Mesendoderm (in vitro differentiated cells): ENCODE results near the gene PTH1R.

ENCODE experiments used
- DNase-seq: peaks from one replicate; pipeline ENCODE4 v3.0.0; 2013
- H2AK5ac ChIP-seq: 2 replicates; pipeline ENCODE4 v1.6.1; 2013; ENCODE audit warnings: low read length, inconsistent platforms
- H2BK120ac ChIP-seq: 2 replicates; pipeline ENCODE4 v1.6.1; 2013; ENCODE audit warnings: low read depth, mild to moderate bottlenecking, low read length, moderate library complexity, mixed read lengths
- H2BK15ac ChIP-seq: replicated peaks from 2 replicates; pipeline ENCODE4 v1.6.1; 2013; ENCODE audit warnings: low read depth, mild to moderate bottlenecking, moderate library complexity
- H2BK5ac ChIP-seq: 2 replicates; pipeline ENCODE4 v1.6.1; 2013; ENCODE audit warnings: low read length, inconsistent platforms
- H3K18ac ChIP-seq: 2 replicates; pipeline ENCODE4 v1.6.1; 2013; ENCODE audit warnings: mild to moderate bottlenecking, low read length, mixed read lengths
- H3K23ac ChIP-seq: one replicate; pipeline ENCODE4 v1.6.1; 2013; ENCODE audit warnings: low read length
- H3K27ac ChIP-seq: 2 replicates; pipeline ENCODE4 v1.5.1; 2013; ENCODE audit warnings: low read depth, mild to moderate bottlenecking, inconsistent platforms, low read length, moderate library complexity
- H3K27me3 ChIP-seq: 2 replicates; pipeline ENCODE4 v1.6.1; 2013; ENCODE audit warnings: low read length, control low read depth, mild to moderate bottlenecking, inconsistent platforms; ENCODE audit not compliant: insufficient read depth, poor library complexity
- H3K36me3 ChIP-seq: 2 replicates; pipeline ENCODE4 v1.6.1; 2013; ENCODE audit warnings: low read length, inconsistent platforms; ENCODE audit not compliant: control insufficient read depth, insufficient read depth
- H3K4ac ChIP-seq: one replicate; pipeline ENCODE4 v1.6.1; 2013; ENCODE audit warnings: low read depth, mild to moderate bottlenecking, low read length, moderate library complexity
- H3K4me1 ChIP-seq: 2 replicates; pipeline ENCODE4 v1.6.1; 2013; ENCODE audit warnings: low read depth, low read length, inconsistent platforms; ENCODE audit not compliant: control insufficient read depth
- H3K4me2 ChIP-seq: 2 replicates; pipeline ENCODE4 v1.6.1; 2013; ENCODE audit warnings: low read length
- H3K4me3 ChIP-seq: 2 replicates; pipeline ENCODE4 v1.5.1; 2013; ENCODE audit warnings: mild to moderate bottlenecking, low read length
- H3K56ac ChIP-seq: one replicate; pipeline ENCODE4 v1.6.1; 2013; ENCODE audit warnings: low read length
- H3K79me1 ChIP-seq: 2 replicates; pipeline ENCODE4 v1.6.1; 2013; ENCODE audit warnings: low read length, inconsistent platforms
- H3K79me2 ChIP-seq: 2 replicates; pipeline ENCODE4 v1.6.1; 2013; ENCODE audit warnings: mild to moderate bottlenecking, low read length; ENCODE audit not compliant: control insufficient read depth, insufficient read depth
- H3K9ac ChIP-seq: 2 replicates; pipeline ENCODE4 v1.6.1; 2013; ENCODE audit warnings: low read length, inconsistent platforms
- H4K5ac ChIP-seq: one replicate; pipeline ENCODE4 v1.6.1; 2013; ENCODE audit warnings: low read length
- H4K8ac ChIP-seq: one replicate; pipeline ENCODE4 v1.6.1; 2013; ENCODE audit warnings: low read depth, mild to moderate bottlenecking, control low read depth, low read length, moderate library complexity
- WGBS: extraction: QIAGEN DNeasy Blood & Tissue Kit; methylation state at CpG from one replicate; pipeline ENCODE4 v1.1.7; 2013; ENCODE audit warnings: low lambda C conversion rate, missing lambda C conversion rate; ENCODE audit not compliant: insufficient coverage; ENCODE audit errors: extremely low coverage; 5-methylcytosine and 5-hydroxymethylcytosine counted together

The PTH1R gene

DNA sequence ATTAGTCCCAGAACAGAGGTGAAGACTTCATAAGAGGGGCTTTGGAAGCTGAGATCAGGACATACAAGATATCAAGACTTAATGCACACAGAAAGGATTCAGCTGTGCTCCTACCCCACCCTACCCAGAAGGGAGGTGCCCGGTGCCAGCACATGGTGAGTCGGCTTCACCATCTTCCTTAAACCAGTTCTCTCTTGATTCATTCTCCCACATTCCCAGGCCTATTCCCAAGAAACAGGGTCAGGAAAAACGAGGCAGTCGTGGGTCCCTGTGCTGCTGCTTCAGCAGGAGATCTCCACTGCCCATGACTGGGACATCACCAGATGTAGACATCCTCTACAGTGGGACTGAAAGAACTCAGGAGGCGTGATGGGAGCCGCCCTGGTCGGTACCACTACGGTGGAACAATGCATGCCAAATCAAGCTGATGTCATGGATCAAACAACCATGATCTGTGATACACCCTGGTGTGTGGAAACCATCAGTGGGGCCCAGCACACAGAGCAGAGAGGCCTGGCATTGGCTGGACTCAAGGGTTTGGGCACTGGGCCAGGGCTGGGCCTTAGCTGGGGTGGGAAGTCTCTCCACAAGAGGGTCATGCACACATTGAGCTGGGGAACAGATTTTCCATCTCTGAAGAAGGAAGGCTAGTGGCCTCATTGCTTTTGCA, 57.1 kb downstream of the PTH1R start:
- no peak overlapping the region for H3K27ac ChIP-seq
- no peak overlapping the region for H3K4ac ChIP-seq
- H2AK5ac ChIP-seq, result no peak overlapping the region
- H3K23ac ChIP-seq, result no peak overlapping the region
- peaks cover 9% of the 10 kb centered on the region for H3K4me1 ChIP-seq
- H3K4me2 ChIP-seq, result no peak overlapping the region
- H2BK5ac ChIP-seq, result no peak overlapping the region
- H3K9ac ChIP-seq, result no peak overlapping the region
- H3K4me3 ChIP-seq, result no peak overlapping the region
- H4K5ac ChIP-seq, result no peak overlapping the region
- H4K8ac ChIP-seq, result no peak overlapping the region
- no peak for DNase-seq
- no peak overlapping the region for H2BK120ac ChIP-seq
- no CpG with 5 or more reads among the region's 8 CpGs for WGBS
- H3K79me1 ChIP-seq, result peaks cover 47% of the 10 kb centered on the region
- no peaks in the 10 kb centered on the region for H3K27me3 ChIP-seq
- H3K18ac ChIP-seq, result no peak overlapping the region
- H3K79me2 ChIP-seq, result peaks cover 41% of the 10 kb centered on the region
- no peak overlapping the region for H3K56ac ChIP-seq
- H2BK15ac ChIP-seq, result no peak overlapping the region
- H3K36me3 ChIP-seq, result no peaks in the 10 kb centered on the region

GRCh38 chr3:46935168-46935858, 57.8 kb downstream of the PTH1R start:
- no peak overlapping the region for H3K4me3 ChIP-seq
- no peak overlapping the region for H2BK120ac ChIP-seq
- H2BK15ac ChIP-seq, result no peak overlapping the region
- no peak overlapping the region for H2AK5ac ChIP-seq
- peaks cover 51% of the 10 kb centered on the region for H3K79me1 ChIP-seq
- H3K79me2 ChIP-seq, result peaks cover 43% of the 10 kb centered on the region
- peak; percentile 99 for DNase-seq
- no CpG with 5 or more reads among the region's 7 CpGs for WGBS
- no peak overlapping the region for H3K4me2 ChIP-seq
- H3K56ac ChIP-seq, result no peak overlapping the region
- no peaks in the 10 kb centered on the region for H3K36me3 ChIP-seq
- H3K27me3 ChIP-seq, result no peaks in the 10 kb centered on the region
- H3K27ac ChIP-seq, result no peak overlapping the region
- no peak overlapping the region for H3K23ac ChIP-seq
- H3K18ac ChIP-seq, result no peak overlapping the region
- no peak overlapping the region for H4K5ac ChIP-seq
- no peak overlapping the region for H3K9ac ChIP-seq
- H3K4ac ChIP-seq, result no peak overlapping the region
- H2BK5ac ChIP-seq, result no peak overlapping the region
- H3K4me1 ChIP-seq, result peaks cover 9% of the 10 kb centered on the region
- H4K8ac ChIP-seq, result no peak overlapping the region

DNA sequence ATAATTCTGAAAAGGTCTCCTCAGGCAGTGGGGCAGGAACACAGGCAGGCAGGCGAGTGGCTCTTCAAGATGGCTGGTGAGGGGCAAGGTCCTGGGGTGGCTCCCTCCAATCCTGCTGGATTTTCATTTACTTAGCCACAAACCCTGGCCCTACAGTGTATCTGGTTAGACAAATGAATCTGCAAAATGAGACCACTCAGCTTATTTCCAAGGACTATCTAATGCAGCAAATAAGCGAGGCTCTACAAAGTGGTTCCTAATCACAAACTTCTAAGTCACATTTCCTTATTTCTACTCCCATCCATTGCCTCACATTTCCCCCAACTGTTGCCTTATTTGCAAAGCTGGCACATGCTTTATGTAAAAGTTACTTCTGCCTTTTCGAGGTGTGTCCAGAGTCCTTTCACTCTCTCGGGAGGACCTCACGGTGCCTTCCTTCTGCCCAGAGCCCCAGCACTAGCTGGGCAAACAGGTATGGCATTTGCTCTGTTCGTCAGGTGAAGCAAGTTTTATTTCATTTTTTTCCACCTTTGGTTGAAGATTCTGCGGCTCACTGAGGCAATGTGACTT, 58.6 kb downstream of the PTH1R start:
- Histone ChIP-seq H3K4me1 (peaks cover 9% of the 10 kb centered on the region), H3K36me3 (no peaks in the 10 kb centered on the region)

DNA sequence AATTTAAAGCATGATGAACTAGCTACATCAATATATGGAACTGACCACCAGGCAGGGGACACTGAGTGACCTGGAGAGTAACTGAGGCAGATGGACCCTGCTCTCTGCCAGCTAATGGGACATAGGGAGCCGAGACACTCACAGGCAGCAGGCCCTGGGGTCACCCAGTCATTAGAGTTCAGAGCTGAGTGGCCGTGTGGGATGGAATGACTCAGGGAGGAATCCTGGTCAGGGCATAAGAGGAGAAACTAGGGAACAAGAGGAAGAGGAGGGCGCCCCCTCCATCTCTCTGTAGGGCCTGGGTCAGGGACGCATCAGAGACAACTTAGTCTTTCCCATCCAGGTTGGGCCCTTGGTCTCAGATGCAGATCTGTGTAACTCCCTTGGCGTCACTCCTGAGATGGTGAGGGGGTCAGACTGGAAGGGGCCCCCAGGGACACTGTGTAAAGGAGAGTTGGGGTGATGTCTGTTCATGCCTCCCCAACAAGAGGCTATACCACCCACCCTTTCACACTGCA, 59.3 kb downstream of the PTH1R start:
- Histone ChIP-seq H2BK5ac (no peak overlapping the region), H3K36me3 (no peaks in the 10 kb centered on the region), H3K79me2 (peaks cover 40% of the 10 kb centered on the region), H3K18ac (no peak overlapping the region), H4K5ac (no peak overlapping the region), H2AK5ac (no peak overlapping the region), H3K9ac (no peak overlapping the region), H2BK120ac (no peak overlapping the region), H3K56ac (no peak overlapping the region), H3K4me1 (peaks cover 9% of the 10 kb centered on the region), H3K27me3 (no peaks in the 10 kb centered on the region), H3K4me3 (no peak overlapping the region), H3K4ac (no peak overlapping the region), H3K23ac (no peak overlapping the region), H3K4me2 (no peak overlapping the region), H3K79me1 (peaks cover 45% of the 10 kb centered on the region), H4K8ac (no peak overlapping the region), H3K27ac (no peak overlapping the region), H2BK15ac (no peak overlapping the region)
- WGBS, result no CpG with 5 or more reads among the region's 5 CpGs
- DNase-seq, result no peak

More for the DNA sequence above, 58.6 kb downstream of the PTH1R start:
- peak overlapping the region; percentile 7 for H3K9ac ChIP-seq
- no peak overlapping the region for H3K4ac ChIP-seq
- H2AK5ac ChIP-seq, result no peak overlapping the region
- H3K4me2 ChIP-seq, result no peak overlapping the region
- no peak overlapping the region for H4K5ac ChIP-seq
- peak overlapping the region; percentile 45 for H3K27ac ChIP-seq
- no peak overlapping the region for H2BK15ac ChIP-seq
- no peak for DNase-seq
- peaks cover 47% of the 10 kb centered on the region for H3K79me1 ChIP-seq
- no peak overlapping the region for H3K23ac ChIP-seq
- no peak overlapping the region for H3K4me3 ChIP-seq
- H3K18ac ChIP-seq, result no peak overlapping the region
- H3K56ac ChIP-seq, result no peak overlapping the region
- no peaks in the 10 kb centered on the region for H3K27me3 ChIP-seq
- WGBS, result no CpG with 5 or more reads among the region's 7 CpGs
- H3K79me2 ChIP-seq, result peaks cover 40% of the 10 kb centered on the region
- no peak overlapping the region for H2BK120ac ChIP-seq
- H4K8ac ChIP-seq, result no peak overlapping the region
- H2BK5ac ChIP-seq, result no peak overlapping the region

DNA sequence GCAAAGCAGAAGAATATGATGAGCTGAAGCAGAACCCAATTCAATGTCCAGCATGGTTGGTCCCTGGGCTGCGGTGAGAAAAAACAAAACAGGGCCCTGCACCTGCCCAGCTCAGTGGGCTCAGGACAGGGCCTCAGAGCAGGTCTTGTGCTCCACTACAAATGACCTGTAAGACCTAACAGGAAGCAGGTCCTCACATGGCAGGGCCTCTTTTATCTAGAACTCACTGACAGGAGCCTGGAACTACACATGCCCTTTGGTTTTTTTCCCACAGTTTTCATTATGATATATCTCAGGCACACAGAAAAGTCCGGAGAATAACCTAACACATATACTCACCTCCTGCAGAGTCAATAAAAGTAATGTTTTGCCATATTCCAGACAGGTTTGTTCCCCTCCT, 60.6 kb downstream of the PTH1R start:
- H3K23ac ChIP-seq, result no peak overlapping the region
- no peak overlapping the region for H2BK5ac ChIP-seq
- no peak overlapping the region for H3K18ac ChIP-seq
- no peaks in the 10 kb centered on the region for H3K27me3 ChIP-seq
- peaks cover 41% of the 10 kb centered on the region for H3K79me2 ChIP-seq
- H3K4me3 ChIP-seq, result no peak overlapping the region
- no peak overlapping the region for H3K9ac ChIP-seq
- no peak overlapping the region for H3K4ac ChIP-seq
- no peak overlapping the region for H2BK15ac ChIP-seq
- no peak overlapping the region for H3K27ac ChIP-seq
- no peak overlapping the region for H3K56ac ChIP-seq
- H3K4me1 ChIP-seq, result peaks cover 13% of the 10 kb centered on the region
- H4K8ac ChIP-seq, result no peak overlapping the region
- H3K36me3 ChIP-seq, result no peaks in the 10 kb centered on the region
- H2BK120ac ChIP-seq, result no peak overlapping the region
- no CpG with 5 or more reads among the region's 2 CpGs for WGBS
- no peak for DNase-seq
- H3K79me1 ChIP-seq, result peaks cover 44% of the 10 kb centered on the region
- H3K4me2 ChIP-seq, result no peak overlapping the region
- no peak overlapping the region for H4K5ac ChIP-seq
- no peak overlapping the region for H2AK5ac ChIP-seq
